ENCODE data around the gene CD6. TPM values are rescaled to one million over a fixed set of nuclear protein-coding genes. Genes with fewer than 3 reads are reported as not detected.

Gene CD6
- total and polyA plus RNA-seq, 2 of the 8 experiments (the other 6 are each of a cell fraction or from before 2014, with no cell fraction given), result 0.03 TPM; not detected in 1

GRCh38 chr11:60951606-60951903 lies 19.9 kb upstream of the CD6 start:
- H4K20me1 ChIP-seq (replicated peaks in 1 of 2; ENCODE audit: control insufficient read depth in 1 of 2, insufficient read depth in 2 of 2, low read length in 2 of 2), result peaks cover 0 to 2% of the 10 kb centered on the region in 2 experiments
- DNase-seq (ENCODE audit: low read depth in 1 of 2, low spot score in 2 of 2) (no peak), FAIRE-seq (no peak)
- ChIA-PET POLR2A (ENCODE audit: partially characterized antibody) (interaction anchor here (0.9 to 2.5 kb wide), 6 partner anchors 9 to 67 kb away, joined by 3 to 10 read pairs (median 5); no protein-coding TSS in a partner anchor), CTCF (ENCODE audit: partially characterized antibody) (interaction anchor here (1.5 kb wide), 1 partner anchor 18 kb away, joined by 5 read pairs; no protein-coding TSS in a partner anchor)
- no peaks in the 10 kb centered on the region for H3K9me3 ChIP-seq (ENCODE audit: insufficient read depth in 2 of 2, low read depth in 1 of 2, low read length in 1 of 2)
- H3K36me3 ChIP-seq (ENCODE audit: control insufficient read depth in 2 of 4, insufficient read depth in 4 of 4, low read length in 3 of 4), result no peaks in the 10 kb centered on the region
- H3K23me2 ChIP-seq (ENCODE audit: low read depth, low read length), result peaks cover 15% of the 10 kb centered on the region; the same call in 1 of the 2 replicates
- H4K5ac ChIP-seq (ENCODE audit: insufficient read length, low read depth, low read length), result peak overlapping the region; percentile 7
- H2BK15ac ChIP-seq (ENCODE audit: low read length), result no peak overlapping the region
- no peak overlapping the region for H2BK120ac ChIP-seq (replicated peaks; ENCODE audit: low read depth, low read length)
- H2BK20ac ChIP-seq (ENCODE audit: low read length), result peak overlapping the region; percentile 43; the same call in 1 of the 2 replicates
- no peak overlapping the region for H3K56ac ChIP-seq (replicated peaks; ENCODE audit: insufficient read length, low read depth, low read length)
- peak overlapping the region; percentile 92; the same call in 1 of the 2 replicates for H2BK5ac ChIP-seq (ENCODE audit: low read depth, low read length)
- H3K4me2 ChIP-seq (ENCODE audit: insufficient read depth in 1 of 2, low read depth in 2 of 2, low read length in 2 of 2), result peak overlapping the region; percentile 89 to 92
- H3K27ac ChIP-seq (ENCODE audit: low read depth, low read length), result peak overlapping the region; percentile 26; the same call in 1 of the 2 replicates
- H2AFZ ChIP-seq (ENCODE audit: low read length), result no peak overlapping the region
- no peak overlapping the region for H3K4ac ChIP-seq (replicated peaks; ENCODE audit: insufficient read length, low read depth, low read length)
- peak overlapping the region; percentile 90 for H3K18ac ChIP-seq (ENCODE audit: extremely low read depth, low read length)
- peaks cover 0 to 15% (median 8%) of the 10 kb centered on the region in 4 experiments; a peak in 4 of 7 replicates for H3K27me3 ChIP-seq (replicated peaks in 1 of 4; ENCODE audit: control insufficient read depth in 3 of 4, extremely low read depth in 1 of 4, insufficient read depth in 3 of 4, low read length in 3 of 4)
- peaks cover 0 to 23% (median 14%) of the 10 kb centered on the region in 4 experiments; a peak in 6 of 7 replicates for H3K4me1 ChIP-seq (replicated peaks in 1 of 4; ENCODE audit: control insufficient read depth in 3 of 4, insufficient read depth in 4 of 4, low read length in 3 of 4)
- no peak overlapping the region; the same call in 1 of the 2 replicates for H4K8ac ChIP-seq (ENCODE audit: extremely low read depth, insufficient read depth, low read length)
- 4% methylated on average over 5 of the region's 8 CpGs; no CpG with 5 or more reads in 1 of the 2 experiments for WGBS, 2 experiments (ENCODE audit: extremely low coverage in 1 of 2, insufficient coverage in 1 of 2, insufficient read length in 1 of 2, insufficient replicate concordance in 2 of 2, low coverage in 1 of 2, low lambda C conversion rate in 2 of 2, missing lambda C conversion rate in 1 of 2)
- peak overlapping the region; percentile 90 for H4K91ac ChIP-seq (replicated peaks; ENCODE audit: insufficient read length, low read length)
- H2AK5ac ChIP-seq (ENCODE audit: low read depth, low read length), result no peak overlapping the region
- peak overlapping the region; percentile 95; the same call in 1 of the 2 replicates for H2BK12ac ChIP-seq (ENCODE audit: low read depth, low read length)
- peak overlapping the region in 2 of 4 experiments; percentile 19 to 20; a peak in 3 of 7 replicates for H3K9ac ChIP-seq (replicated peaks in 1 of 4; ENCODE audit: extremely low read depth in 1 of 4, low read depth in 3 of 4, low read length in 3 of 4)
- peak overlapping the region; percentile 28 to 66 (median 44) for H3K4me3 ChIP-seq (ENCODE audit: extremely low read depth in 1 of 4, insufficient read depth in 2 of 4, low read depth in 3 of 4, low read length in 4 of 4)
- no peaks in the 10 kb centered on the region for H3K79me1 ChIP-seq (ENCODE audit: low read depth, low read length)
- no peak overlapping the region for H3K14ac ChIP-seq (ENCODE audit: insufficient read length)
- no peaks in the 10 kb centered on the region for H3K79me2 ChIP-seq (ENCODE audit: control insufficient read depth in 1 of 2, insufficient read depth in 2 of 2, low read length in 2 of 2)
- H3K23ac ChIP-seq (ENCODE audit: insufficient read length), result no peak overlapping the region
- TF ChIP-seq POU5F1 (IDR thresholded peaks at IDR 0.05; ENCODE audit: low read depth, low read length), result no peak
- no peak for TF ChIP-seq POLR2A (IDR thresholded peaks at IDR 0.05; ENCODE audit: control extremely low read depth in 1 of 2, low read depth in 2 of 2, low read length in 2 of 2)
- no peak for TF ChIP-seq CTBP2 (IDR thresholded peaks at IDR 0.05; ENCODE audit: borderline replicate concordance, insufficient read depth, insufficient read length, low read length)
- no peak for TF ChIP-seq CREB1 (IDR thresholded peaks at IDR 0.05)
- TF ChIP-seq SUZ12 (IDR thresholded peaks at IDR 0.05; ENCODE audit: low read length), result peak; percentile 35; the same call in 1 of the 2 replicates
- TF ChIP-seq NANOG (IDR thresholded peaks at IDR 0.05; ENCODE audit: insufficient read depth, low read depth, low read length, poor library complexity, severe bottlenecking), result no peak
- TF ChIP-seq SIX5 (IDR thresholded peaks at IDR 0.05; ENCODE audit: low read depth, low read length), result no peak
- no peak for TF ChIP-seq KDM1A (IDR thresholded peaks at IDR 0.05; ENCODE audit: borderline replicate concordance, low read length)
- 0 out of 2 replicates have a peak, but pooled peaks have one; percentile 13 for TF ChIP-seq TCF12 (IDR thresholded peaks at IDR 0.05; ENCODE audit: low read depth, low read length)
- no peak for TF ChIP-seq SP4 (IDR thresholded peaks at IDR 0.05; ENCODE audit: low read length)

All from H1 (cell line).